GM19328 (cell line): ENCODE data around the gene MYO5A.

Source experiments
- ATAC-seq: cut with Tn5 transposase; IDR thresholded peaks from one replicate; pipeline ENCODE4 v1.9.1; 2021; ENCODE audit warnings: mild to moderate bottlenecking, moderate library complexity; ENCODE audit not compliant: unreplicated experiment

Gene MYO5A

DNA sequence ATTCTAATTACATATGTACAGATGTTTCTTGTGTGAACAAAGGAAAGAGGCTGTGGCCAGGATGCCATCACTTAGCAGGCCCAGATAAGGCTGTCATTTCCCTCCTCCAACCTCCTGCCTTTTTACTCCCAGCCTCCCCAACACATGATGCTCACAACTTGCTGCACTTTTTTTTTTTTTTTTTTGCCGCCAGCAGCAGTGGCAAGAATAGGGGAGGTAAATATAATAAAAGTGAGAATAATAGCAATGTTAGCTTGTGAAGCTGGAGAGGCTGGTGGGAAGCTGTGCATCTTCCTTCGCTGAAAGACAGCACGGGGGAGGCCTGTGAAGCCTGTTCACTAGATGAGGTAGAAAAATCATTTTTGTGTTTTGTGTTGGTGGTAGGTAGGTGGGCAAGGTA is 190.6 kb downstream of the MYO5A start:
- no peak for ATAC-seq

DNA sequence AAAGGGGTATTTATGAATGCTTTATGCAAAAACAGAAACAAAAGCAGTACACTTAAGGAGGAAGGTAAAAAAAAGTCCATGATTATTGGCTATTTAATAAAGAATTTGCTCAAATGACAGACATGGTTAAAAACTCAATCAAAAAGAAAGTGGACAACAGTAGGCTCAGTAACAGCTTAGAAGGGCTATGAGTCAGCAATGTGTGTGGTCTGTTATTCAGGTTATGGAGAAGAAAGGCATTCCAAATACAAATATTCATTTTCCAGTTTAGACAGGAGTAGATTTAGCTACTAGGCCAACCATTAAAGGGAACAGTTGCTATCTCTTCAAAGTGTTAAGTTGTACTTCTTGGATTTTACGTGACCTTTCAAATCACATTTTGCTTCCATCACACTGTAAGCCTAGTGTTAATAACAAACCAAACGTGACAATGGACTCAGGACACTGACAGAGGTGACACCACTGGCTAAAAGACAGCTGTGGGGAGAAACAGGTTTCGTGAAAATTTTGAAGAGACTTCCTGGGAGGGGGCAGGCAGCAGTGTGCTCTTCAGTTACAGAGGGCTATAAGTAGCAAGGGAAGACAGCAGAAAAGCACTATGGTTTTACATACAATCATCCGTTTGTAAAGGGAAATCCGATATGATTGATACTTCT is 191.4 kb downstream of the MYO5A start:
- ATAC-seq, result no peak

DNA sequence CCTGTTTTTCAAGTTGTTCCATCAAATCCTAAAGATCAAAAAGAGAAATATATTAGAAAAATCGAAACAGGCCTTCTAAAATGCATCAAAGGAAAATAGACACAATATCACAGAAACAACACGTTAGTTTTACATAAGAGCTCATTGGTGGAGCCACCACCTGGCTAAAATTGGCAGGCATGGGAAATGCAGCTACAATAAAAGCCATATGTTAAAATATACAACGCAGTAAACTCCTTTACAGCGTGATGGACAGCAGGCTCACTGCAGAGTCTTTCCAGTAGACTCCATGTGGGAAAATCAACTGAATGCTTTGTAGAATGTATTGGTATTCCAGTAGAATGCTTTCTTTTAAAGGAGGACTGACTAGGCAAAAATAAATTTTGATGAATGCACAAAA is 192.2 kb downstream of the MYO5A start:
- ATAC-seq, result no peak

DNA sequence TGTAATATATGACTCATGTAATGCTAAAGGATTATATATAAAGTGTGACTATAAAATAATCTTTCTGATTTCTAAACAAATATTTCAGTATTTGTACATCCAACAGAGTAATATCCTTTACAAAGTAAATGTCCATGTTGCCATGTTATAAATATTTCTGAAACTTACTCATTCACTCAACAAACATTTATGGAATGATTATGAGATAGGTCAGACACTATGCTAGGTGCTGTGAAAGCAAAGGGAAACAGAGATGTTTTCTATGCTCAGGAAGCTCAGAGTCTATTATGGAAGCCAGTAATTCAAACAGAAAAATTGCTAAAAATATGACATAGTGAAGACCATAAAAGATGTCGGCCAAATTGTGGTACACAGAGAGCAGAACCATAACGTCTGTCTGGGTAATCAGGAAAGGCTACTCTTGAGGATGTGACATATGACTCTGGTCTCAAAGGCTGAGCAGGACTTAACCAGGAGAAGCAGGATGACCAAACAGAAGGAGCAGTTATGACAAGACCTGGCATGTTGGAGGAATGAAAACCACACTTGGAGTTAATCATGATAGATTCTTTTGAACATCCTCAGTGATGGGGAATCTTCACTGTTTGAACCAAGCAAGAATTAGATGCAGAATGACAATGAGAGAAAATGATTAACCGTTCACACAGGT is 194.1 kb downstream of the MYO5A start:
- no peak for ATAC-seq

DNA sequence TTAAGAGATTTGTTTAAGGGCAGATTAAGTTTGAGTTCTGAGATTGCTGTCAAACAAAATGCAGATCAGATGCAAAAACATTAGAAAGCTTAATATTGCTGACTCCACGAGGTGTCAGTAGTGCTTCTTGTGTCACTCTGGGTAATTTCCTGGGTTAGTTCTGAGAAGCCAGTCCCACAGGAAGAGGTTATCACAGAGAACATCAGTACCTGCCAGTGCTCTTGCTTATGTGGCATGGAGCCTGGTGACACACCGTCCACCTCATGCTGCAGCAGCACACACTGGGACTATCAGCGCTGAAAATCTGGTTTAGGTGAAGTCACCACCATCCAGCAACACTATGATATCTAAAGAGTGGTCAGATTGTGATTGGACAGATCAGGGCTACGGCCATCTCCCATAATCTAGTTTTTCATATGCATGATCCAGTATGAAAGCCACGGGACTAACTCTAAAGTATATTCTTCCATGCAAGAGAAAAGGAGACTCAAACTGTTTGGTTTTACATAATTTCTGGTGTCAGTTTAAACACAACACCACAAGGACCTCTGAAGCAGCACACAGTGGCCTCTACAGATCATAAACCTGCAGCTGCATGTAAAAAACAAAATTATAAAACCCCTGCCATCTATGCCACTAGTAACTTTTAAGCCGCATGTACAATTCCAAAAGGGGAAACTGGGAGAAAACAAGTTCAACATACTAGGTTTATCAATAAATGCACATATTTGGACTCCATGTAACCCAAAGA is 197.0 kb downstream of the MYO5A start:
- ATAC-seq, result peak; percentile 90

DNA sequence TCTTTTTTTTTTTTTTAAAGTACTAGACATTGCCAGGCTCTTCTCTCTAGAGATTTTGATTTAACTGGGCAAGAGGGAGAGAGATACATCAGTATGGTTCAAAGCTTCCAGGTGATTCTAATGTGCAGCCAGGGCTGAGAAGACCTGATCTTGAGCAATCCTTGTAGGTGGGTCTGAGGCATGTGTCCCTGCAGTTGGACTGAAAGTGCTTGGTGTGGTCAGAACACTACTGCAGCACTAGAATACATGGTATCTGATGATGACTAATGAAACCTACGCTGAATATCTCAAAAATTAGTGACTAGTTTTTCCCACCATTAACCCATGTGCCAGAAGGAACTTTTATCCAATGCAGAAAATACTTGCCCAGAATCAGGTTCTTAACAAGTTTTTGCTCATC is 198.7 kb downstream of the MYO5A start:
- ATAC-seq, result no peak

DNA sequence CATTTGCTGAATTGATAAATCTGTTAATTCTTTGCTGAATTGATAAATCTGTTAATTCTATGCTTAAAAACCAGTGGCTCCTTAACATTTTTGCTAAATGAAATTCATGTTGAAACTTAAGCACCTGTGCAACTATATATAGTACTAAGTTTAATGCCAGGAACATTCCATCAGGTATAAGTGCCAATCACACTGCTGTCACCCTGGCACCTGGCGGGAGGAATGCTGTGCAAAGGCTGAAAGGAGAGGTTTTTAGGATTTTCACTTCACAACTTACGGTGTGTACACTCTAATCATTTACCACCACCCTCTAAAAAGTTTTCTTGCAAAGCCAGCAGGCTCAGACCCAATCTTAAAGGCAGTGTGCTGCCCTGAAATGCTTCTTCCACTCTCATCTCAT is 199.5 kb downstream of the MYO5A start:
- ATAC-seq, result no peak

DNA sequence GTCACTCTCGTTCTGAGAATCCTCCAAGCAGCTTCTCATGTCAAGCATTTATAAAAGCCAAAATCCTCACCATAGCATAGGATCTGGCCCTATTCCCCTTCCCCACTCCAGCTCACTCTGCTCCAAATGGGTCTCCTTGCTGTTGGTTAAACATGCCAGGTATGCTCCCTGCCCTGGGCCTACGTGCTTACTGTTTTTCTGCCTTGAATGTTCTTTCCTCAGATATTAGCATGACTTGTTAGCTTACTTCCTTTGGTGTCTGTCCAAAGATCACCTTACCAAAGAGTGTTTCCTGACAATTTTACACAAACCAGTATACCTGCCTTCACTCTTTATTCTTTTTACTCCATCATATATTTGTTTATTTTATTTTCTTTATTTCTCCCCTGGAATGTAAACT is 200.0 kb downstream of the MYO5A start:
- ATAC-seq, result no peak

DNA sequence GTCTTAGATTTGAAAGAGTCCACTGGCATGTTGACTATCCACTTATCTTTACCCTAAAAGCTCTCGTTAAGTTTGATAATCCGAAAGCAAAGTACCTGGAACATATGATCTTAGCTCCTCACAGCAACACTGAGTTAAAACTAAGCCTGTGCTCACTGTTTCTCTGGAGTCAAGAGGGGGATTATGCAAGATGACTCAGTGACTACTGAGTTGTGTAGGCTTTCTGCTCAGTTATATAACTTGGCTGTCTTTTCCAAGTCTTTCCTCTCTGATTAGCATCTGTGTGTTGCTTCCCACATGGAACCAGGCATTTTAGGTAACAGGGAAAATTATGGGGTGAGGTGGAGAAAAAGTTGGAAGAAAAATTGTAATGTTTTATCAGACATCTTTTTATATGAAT is 201.9 kb downstream of the MYO5A start:
- ATAC-seq, result no peak

DNA sequence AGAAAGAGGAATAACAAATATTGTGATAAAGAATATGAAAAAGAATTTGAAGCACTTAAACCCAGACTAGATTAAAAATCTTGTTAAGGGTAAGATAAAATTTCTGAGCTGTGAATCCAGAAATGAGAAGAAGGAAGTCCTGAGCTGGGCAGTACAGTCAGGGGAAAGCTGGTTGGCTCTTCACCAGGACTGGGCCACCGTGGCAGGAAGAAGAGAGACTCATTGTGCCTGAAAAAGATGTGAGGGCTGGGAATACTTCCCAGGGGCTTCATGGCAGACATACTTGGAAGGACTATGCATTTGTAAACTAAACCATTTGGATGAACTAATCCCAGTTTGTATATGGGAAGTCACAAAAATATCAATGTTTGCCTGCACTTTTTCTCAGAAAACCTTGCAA is 204.6 kb downstream of the MYO5A start:
- ATAC-seq, result no peak

DNA sequence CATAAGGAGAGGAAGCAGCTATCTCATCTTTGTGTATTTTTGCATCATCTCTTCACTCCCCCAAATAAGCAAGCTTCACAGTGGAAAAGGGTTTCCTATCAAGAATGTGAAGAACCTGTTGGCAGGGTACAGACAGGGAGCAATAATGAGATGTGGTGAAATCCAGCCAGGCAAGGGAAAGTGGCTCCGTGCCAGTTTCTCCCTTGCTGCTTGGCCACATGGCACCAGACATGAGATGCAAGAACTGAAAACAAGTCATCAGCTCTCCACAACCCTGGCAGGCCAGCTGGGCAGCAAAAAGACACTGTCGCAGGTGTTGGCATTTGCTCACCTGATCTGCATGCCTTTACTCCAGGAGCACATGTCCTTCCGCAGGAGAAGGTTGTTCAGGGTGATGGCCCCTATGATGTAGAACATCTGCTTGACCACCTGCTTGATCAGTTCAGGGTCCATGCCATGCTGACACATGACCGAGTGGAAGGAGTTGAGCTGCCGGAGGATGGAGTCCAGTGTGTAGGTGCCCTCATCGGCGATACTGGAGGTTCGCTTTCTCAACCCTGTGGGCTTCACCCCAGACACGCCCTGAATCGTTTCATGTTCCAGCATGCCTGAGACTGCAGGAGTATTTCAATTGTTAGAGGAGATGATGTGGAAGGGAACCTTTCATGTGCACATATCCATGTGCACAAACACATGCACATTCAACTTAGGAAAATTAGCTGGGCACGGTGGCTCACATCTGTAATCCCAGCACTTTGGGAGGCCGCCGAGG is 209.8 kb downstream of the MYO5A start:
- no peak for ATAC-seq

DNA sequence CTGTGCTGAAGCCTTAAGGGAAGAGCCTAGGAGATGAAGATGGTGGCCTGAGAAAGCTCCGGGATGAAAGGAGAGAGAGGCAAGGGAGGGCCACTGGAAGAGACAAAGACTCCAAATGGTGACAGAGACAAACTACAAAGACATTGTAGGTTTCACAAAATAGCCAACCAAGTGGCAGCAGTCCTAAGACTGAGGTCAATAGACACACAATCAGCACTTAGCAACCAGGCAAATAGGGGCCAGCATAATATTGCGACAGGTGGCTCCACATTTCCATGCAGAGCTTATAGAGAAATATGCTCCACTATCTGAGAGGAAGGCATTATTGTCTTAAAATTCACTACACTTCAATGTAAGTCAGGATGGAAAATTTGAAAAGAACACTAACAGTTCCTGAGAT is 211.0 kb downstream of the MYO5A start:
- ATAC-seq, result no peak

DNA sequence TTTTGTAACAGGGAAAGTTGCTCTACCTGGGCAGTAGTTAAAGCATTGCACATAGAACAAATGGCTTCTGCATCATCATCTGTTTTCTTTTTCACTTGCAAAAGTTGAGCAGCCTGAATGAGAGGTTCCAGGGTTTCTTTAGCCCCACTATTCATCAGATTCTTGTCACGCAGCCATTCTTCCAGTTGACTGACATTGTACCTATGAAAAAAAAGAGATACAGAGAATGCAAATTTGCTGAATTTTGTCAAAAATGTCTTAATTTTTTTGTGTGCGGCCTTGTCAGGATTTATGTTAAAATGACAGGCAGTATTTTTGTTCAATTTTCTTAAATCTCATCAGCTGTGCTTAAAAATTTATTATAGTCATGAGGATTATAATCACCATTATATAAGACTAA is 211.7 kb downstream of the MYO5A start:
- no peak for ATAC-seq

DNA sequence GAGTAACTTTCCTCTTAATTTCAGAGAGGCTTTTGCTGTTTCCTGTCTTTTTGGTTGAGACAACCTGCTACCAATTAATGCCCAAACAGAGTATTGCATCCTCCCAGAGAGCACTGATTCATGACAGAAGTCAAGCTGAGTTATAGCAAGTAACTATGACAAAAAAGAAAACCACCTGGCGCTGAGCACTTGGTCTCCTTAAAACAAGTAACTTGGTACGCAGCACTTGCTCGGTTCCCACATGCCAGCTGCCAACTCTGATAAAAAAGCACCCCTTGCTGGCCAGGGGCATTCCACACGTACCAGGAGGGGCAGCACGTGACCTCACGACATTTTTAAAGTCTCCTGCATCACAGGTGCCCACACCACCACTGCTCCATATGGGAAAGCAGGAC is 219.5 kb downstream of the MYO5A start:
- ATAC-seq, result peak; percentile 49

DNA sequence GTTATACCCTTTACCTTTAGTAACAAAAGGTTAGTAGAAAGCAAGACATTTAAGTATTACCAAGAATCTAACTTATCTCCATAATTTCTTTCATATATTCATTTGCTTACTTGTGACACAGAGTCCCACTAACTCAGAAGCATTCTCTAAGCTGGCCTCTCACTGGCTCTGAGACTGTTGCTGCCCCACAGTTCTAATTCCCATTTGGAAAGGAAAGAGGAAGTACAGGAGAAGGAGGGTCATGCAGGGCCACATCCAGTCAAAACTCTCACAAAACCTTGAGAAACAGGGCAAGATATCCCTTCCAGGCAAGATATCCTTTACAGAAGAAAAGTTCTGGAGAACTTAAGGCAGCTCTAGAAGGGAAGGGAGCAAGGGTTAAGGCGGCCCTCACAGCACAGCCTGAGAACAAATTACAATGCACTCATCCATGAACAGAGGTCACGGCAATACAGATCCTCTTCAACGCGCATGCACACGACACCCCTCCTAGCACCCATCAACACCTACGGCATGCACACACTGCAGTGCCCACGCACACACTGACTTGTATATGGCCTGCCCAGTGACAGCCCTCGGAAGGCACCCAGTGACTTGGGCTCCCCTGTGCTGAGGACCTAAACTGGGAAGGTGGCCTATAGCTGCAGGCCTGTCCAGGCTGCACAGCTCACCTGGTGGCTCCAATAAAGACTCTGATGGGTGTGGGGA is 220.1 kb downstream of the MYO5A start:
- ATAC-seq, result peak; percentile 72

DNA sequence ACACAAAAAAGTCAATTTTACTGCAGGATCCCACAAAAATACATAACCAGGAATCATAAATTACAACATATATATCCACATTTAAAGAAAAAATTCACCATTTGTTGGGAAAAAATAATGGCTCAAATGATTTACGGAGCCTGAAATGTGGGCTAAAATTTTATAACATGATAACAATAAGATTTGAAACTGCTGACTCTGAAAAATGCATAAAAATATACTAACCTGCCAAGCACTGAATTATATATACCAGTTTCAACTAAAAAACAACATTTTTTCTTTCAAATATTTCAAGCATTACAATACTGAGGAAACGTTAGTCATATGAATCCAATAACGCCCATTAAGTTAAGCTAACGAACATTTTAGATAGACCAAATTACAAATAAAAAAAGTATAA is 220.8 kb downstream of the MYO5A start:
- ATAC-seq, result no peak

DNA sequence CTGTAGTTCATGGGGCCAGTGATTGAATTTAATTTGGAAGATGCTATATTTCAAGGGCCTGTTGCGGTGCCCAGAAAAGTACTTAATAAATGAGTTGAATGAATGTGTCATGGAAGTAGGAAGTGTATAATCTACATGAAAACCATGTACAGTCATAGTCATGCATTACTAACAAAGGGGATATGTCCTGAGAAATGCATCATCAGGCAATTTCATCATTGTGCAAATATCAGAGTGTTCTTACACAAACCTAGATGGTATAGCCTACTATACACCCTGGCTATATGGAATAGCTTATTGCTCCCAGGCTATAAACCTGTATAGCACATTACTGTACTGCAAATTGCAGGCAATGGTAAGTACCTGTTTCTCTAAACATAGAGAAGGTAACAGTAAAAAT is 222.4 kb downstream of the MYO5A start:
- no peak for ATAC-seq

DNA sequence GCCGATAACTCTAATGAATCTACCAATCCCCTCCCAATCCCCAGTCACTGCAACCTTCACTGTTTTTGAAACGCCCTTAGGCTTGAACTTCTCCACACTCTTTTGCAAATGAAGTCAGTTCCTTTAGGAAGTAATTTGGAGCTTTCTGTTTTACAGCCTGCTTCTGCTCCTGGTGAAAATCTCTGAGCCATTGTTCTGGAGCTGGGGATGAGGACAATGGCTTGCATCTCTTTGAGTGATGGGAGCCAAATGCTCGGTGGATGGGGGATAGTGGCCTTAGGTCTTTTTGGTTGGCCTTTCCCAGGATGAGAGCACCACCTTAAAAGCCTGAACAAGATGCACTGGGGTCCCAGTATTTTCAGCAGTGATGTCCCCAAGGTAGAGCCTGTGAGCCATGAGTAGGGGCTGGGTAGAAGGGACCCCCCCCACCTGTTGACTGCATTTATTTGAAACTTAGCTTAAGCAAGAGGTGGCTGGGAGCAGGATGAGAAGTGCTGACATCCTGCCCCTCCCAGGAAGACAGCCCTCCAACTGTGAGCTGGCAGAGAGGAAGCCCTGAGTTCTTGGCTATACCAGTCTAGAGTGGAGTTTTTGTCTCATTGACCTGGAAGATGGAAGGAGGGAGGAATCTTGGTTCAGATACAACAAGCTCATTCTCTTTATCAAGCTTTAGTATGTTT is 225.4 kb downstream of the MYO5A start:
- no peak for ATAC-seq

DNA sequence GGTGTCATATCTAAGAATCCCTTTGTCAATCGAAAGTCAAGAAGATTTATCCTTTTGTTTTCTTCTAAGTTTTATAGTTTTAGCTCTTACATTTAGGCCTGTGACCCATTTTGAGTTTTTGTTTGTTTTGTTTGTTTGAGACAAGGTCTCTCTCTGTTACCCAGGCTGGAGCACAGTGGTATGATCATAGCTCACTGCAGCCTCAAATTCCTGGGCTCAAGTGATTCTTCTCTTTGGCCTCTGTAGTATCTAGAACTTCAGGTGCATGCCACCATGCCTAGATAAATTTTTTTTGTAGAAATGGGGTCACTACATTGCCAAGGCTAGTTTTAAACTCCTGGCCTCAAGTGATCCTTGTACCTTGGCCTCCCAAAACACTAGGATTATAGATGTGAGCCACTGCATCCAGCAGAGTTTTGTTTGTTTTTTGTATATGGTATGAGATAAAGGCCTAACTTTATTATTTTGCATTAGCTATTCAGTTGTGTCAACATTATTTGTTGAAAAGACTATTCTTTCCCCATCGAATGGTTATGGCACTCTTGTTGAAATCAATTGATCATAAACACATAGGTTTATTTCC is 227.3 kb downstream of the MYO5A start:
- ATAC-seq, result no peak

DNA sequence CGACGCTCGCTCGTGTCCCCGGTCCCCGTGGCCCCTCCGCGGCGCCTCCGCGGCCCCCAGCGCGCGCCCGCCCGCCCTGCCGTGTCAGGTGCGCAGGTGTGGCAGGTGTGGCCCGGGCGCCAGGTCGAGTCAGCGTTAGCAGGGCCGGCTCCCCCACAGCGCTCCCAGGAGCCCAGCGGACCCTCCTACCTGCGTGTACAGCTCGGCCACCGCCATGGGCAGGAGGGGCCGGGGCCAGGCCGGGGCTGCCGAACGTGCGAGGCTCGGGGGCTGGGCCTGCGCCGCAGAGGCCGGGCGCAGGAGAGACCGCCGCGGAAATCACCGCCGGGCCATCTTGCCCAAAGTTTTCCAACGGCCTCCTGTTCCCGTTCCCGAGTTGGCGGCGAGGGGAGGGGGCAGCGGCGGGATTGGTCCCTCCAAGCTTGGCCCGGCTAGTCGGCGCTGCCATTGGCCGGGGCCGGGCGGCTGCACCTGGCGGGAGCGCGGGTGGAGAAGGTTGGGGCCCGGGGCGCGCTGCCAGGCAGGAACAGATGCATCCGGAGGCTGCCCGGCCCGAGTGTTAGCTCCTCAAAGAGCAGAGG is 233.2 kb downstream of the MYO5A start, which contains the start of gene MYO5C:
TSS of gene MYO5C (minus strand) at position 384 of the 581 bp plus-strand sequence. CDS start at position 216, 168 bp downstream.
- ATAC-seq, result no peak
